A549 (cell line): ENCODE data around the gene TSKU. TPM values are rescaled to one million over a fixed set of nuclear protein-coding genes. Genes with fewer than 3 reads are reported as not detected.

Experiments used
- ATAC-seq, 2 experiments: fragments of 200-7000 bp in 1 of 2; fragments of >200 bp in 1 of 2; cut with Nextera tagmentation in 1 of 2; cut with Tn5 transposase in 1 of 2; 3 replicates each; pipeline versions ENCODE4 v1.8.0 to v1.9.1; 2018 to 2020; ENCODE audit warnings: mild to moderate bottlenecking in 1 of 2, moderate library complexity in 1 of 2
- CTCF ChIA-PET: fragments of 300-600 bp; sonication (Branson Sonifier 250); formaldehyde crosslinking; extraction: SDS; loops from one replicate; lab custom pipeline; 2021; ENCODE audit warnings: antibody characterized with exemption, inconsistent platforms; lab: Yijun Ruan, JAX
- POLR2A ChIA-PET: fragments of 350-600 bp; formaldehyde crosslinking; extraction: SDS; loops from one replicate; lab custom pipeline; 2021; ENCODE audit warnings: antibody characterized with exemption, inconsistent platforms; lab: Yijun Ruan, JAX
- DNase-seq, 2 experiments: peaks; one replicate each; pipeline versions ENCODE4 v3.0.0 to v3.0.0-alpha.2; 2011 to 2016; ENCODE audit warnings: low read depth in 1 of 2, low spot score in 1 of 2
- FAIRE-seq: peaks from 2 replicates; lab custom pipeline; 2011; peaks lifted over from hg19 to GRCh38; lab: Jason Lieb, UNC
- H3K27ac ChIP-seq, 2 experiments: fragments of >200 bp; sonication (Bioruptor Twin); formaldehyde crosslinking; 3 replicates each; pipeline ENCODE4 v1.5.1; 2016 to 2017
- H3K4me1 ChIP-seq: fragments of >200 bp; sonication (Bioruptor Twin); formaldehyde crosslinking; 3 replicates; pipeline ENCODE4 v1.6.1; 2016
- H3K4me2 ChIP-seq: fragments of >200 bp; sonication (Bioruptor Twin); formaldehyde crosslinking; 3 replicates; pipeline ENCODE4 v1.6.1; 2016
- H3K4me3 ChIP-seq: fragments of >200 bp; sonication (Bioruptor Twin); formaldehyde crosslinking; 3 replicates; pipeline ENCODE4 v1.5.1; 2016
- H3K9me3 ChIP-seq: fragments of >200 bp; sonication (Bioruptor Twin); formaldehyde crosslinking; 3 replicates; pipeline ENCODE4 v1.6.1; 2016
- CEBPB ChIP-seq, 2 experiments: fragments of >200 bp in 1 of 2; sonication (Bioruptor Twin) in 1 of 2; formaldehyde crosslinking in 1 of 2; IDR thresholded peaks; 2 replicates each; pipeline ENCODE4 v1.6.1; 2012 to 2016
- CHD2 ChIP-seq: fragments of 150-350 bp; IDR thresholded peaks from 2 replicates; pipeline ENCODE4 v1.6.1; 2014; ENCODE audit warnings: low read length; ENCODE audit not compliant: partially characterized antibody
- EHF ChIP-seq: fragments of 250-450 bp; sonication (Bioruptor Pico); IDR thresholded peaks from 2 replicates; pipeline ENCODE4 v1.5.0; 2020; ENCODE audit warnings: mild to moderate bottlenecking
- EHMT2 ChIP-seq: fragments of 200-600 bp; sonication (generic); IDR thresholded peaks from 2 replicates; pipeline ENCODE4 v1.6.1; 2016; ENCODE audit warnings: antibody characterized with exemption, low read depth, mild to moderate bottlenecking, moderate library complexity
- FOSL2 ChIP-seq, 2 experiments: fragments of 450-650 bp in 1 of 2; fragments of >200 bp in 1 of 2; sonication (Bioruptor Twin) in 1 of 2; formaldehyde crosslinking; IDR thresholded peaks; 2 replicates each; pipeline versions ENCODE4 v1.5.0 to v1.6.1; 2016 to 2020; ENCODE audit warnings: mild to moderate bottlenecking in 1 of 2, moderate library complexity in 1 of 2
- FOXS1 ChIP-seq: fragments of 250-450 bp; sonication (Bioruptor Pico); IDR thresholded peaks from 2 replicates; pipeline ENCODE4 v1.5.0; 2020; ENCODE audit warnings: mild to moderate bottlenecking, moderate library complexity
- HOXA7 ChIP-seq: fragments of 250-450 bp; sonication (Bioruptor Pico); IDR thresholded peaks from 2 replicates; pipeline ENCODE4 v1.5.0; 2020; ENCODE audit warnings: mild to moderate bottlenecking, moderate library complexity
- HOXB13 ChIP-seq: fragments of 250-450 bp; sonication (Bioruptor Pico); IDR thresholded peaks from 2 replicates; pipeline ENCODE4 v1.5.0; 2020; ENCODE audit warnings: low read depth, mild to moderate bottlenecking, moderate library complexity
- KDM1A ChIP-seq: fragments of 200-600 bp; sonication (generic); IDR thresholded peaks from 2 replicates; pipeline ENCODE4 v1.6.1; 2016; ENCODE audit warnings: low read depth, mild to moderate bottlenecking
- POLR2A ChIP-seq: IDR thresholded peaks from 2 replicates; pipeline ENCODE4 v1.6.1; 2012; ENCODE audit warnings: mild to moderate bottlenecking, low read length
- RAD21 ChIP-seq, 2 experiments: fragments of >200 bp in 1 of 2; sonication (Bioruptor Twin) in 1 of 2; formaldehyde crosslinking in 1 of 2; IDR thresholded peaks in 1 of 2; conservative IDR thresholded peaks in 1 of 2; 2 replicates in 1 of 2; 3 replicates in 1 of 2; pipeline ENCODE4 v1.6.1; 2012 to 2018; ENCODE audit warnings: inconsistent platforms in 1 of 2
- RARB ChIP-seq: fragments of 250-450 bp; sonication (Bioruptor Pico); IDR thresholded peaks from 2 replicates; pipeline ENCODE4 v1.8.0; 2021; ENCODE audit warnings: mild to moderate bottlenecking, moderate library complexity
- RFX5 ChIP-seq: fragments of 450-650 bp; IDR thresholded peaks from 2 replicates; pipeline ENCODE4 v1.7.1; 2014; ENCODE audit warnings: antibody characterized with exemption, mild to moderate bottlenecking, moderate library complexity
- TFCP2L1 ChIP-seq: fragments of 250-450 bp; sonication (Bioruptor Pico); IDR thresholded peaks from 2 replicates; pipeline ENCODE4 v1.5.0; 2021; ENCODE audit warnings: mild to moderate bottlenecking
- ZC3H11A ChIP-seq: fragments of 450-650 bp; IDR thresholded peaks from 2 replicates; pipeline ENCODE4 v1.6.1; 2014; ENCODE audit warnings: antibody characterized with exemption, mild to moderate bottlenecking
- ZFP36 ChIP-seq: fragments of 450-650 bp; IDR thresholded peaks from 2 replicates; pipeline ENCODE4 v1.6.1; 2014; ENCODE audit warnings: borderline replicate concordance; ENCODE audit not compliant: partially characterized antibody
- ZNF302 ChIP-seq: fragments of 250-450 bp; sonication (Bioruptor Pico); IDR thresholded peaks from 2 replicates; pipeline ENCODE4 v1.9.0; 2021; ENCODE audit warnings: inconsistent platforms, mild to moderate bottlenecking, moderate library complexity
- WGBS: methylation state at CpG from one replicate; pipeline ENCODE4 v1.1.6; 2017; ENCODE audit errors: missing lambda C conversion rate; 5-methylcytosine and 5-hydroxymethylcytosine counted together
- polyA plus RNA-seq, 4 experiments: library from polyadenylated mRNA; depleted of rRNA in 3 of 4; stranded (reverse); fragments of >200 nt; fragmentation: RNase III in 1 of 4; extraction: RNeasy Plus Mini Kit Qiagen cat#74134 plus additional on column Dnase treatment in 1 of 4; gene quantifications; 2 replicates in 3 of 4; 3 replicates in 1 of 4; pipeline ENCODE4 v1.2.3, GENCODE V29; 2011 to 2017
- TF ChIP-seq, protein P1 (sequence below): IDR thresholded peaks from 2 replicates; pipeline ENCODE4 v1.6.1; 2012; ENCODE audit warnings: low read depth, borderline replicate concordance
- TF ChIP-seq, protein P2 (sequence below): IDR thresholded peaks from 2 replicates; pipeline ENCODE4 v1.6.1; 2012
- TF ChIP-seq, protein P3 (sequence below): fragments of 450-650 bp; IDR thresholded peaks from 2 replicates; pipeline ENCODE4 v1.6.1; 2014; ENCODE audit warnings: antibody characterized with exemption

Gene TSKU
- polyA plus RNA-seq, 2 of the 4 experiments (the other 2 are of a cell fraction): 164 to 171 TPM

DNA sequence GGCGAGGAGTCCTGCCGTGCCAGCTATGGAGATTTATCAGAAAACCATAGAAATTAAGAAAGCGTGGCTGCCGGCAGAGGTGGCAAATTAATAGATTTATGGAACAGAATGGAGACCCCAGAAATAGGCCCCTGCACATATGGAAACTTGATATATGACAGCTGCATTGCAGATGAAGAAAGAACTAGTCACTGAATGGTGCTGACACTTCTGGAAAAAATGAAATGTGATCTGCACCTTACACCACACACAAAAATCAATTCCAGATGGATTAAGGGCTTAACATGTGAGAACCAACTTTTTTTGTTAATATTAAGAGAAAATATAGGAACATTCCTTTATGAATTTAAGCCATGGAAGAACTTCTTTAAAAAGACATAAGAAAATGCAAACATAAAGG, 40.3 kb upstream of the TSKU start:
- FAIRE-seq: no peak
- TF ChIP-seq FOSL2 (IDR thresholded peaks at IDR 0.05) (no peak), FOSL2 (CRISPR knock-in tag; IDR thresholded peaks at IDR 0.05) (no peak), CHD2 (no peak)
- TF ChIP-seq, protein P1, sequence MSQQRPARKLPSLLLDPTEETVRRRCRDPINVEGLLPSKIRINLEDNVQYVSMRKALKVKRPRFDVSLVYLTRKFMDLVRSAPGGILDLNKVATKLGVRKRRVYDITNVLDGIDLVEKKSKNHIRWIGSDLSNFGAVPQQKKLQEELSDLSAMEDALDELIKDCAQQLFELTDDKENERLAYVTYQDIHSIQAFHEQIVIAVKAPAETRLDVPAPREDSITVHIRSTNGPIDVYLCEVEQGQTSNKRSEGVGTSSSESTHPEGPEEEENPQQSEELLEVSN: no peak
- ATAC-seq: no peak
- CTCF ChIA-PET: interaction anchor here (0.7 to 2.6 kb wide), 7 partner anchors 10 to 293 kb away, joined by 3 to 25 read pairs (median 3); no protein-coding TSS in a partner anchor
- WGBS: 95% methylated on average over 4 of the region's 4 CpGs
- Histone ChIP-seq H3K27ac (no peak overlapping the region), H3K4me2 (no peak overlapping the region), H3K4me3 (no peak overlapping the region), H3K9me3 (no peaks in the 10 kb centered on the region), H3K4me1 (peaks cover 18% of the 10 kb centered on the region)
- no peak for DNase-seq
- POLR2A ChIA-PET: no interaction called here

DNA sequence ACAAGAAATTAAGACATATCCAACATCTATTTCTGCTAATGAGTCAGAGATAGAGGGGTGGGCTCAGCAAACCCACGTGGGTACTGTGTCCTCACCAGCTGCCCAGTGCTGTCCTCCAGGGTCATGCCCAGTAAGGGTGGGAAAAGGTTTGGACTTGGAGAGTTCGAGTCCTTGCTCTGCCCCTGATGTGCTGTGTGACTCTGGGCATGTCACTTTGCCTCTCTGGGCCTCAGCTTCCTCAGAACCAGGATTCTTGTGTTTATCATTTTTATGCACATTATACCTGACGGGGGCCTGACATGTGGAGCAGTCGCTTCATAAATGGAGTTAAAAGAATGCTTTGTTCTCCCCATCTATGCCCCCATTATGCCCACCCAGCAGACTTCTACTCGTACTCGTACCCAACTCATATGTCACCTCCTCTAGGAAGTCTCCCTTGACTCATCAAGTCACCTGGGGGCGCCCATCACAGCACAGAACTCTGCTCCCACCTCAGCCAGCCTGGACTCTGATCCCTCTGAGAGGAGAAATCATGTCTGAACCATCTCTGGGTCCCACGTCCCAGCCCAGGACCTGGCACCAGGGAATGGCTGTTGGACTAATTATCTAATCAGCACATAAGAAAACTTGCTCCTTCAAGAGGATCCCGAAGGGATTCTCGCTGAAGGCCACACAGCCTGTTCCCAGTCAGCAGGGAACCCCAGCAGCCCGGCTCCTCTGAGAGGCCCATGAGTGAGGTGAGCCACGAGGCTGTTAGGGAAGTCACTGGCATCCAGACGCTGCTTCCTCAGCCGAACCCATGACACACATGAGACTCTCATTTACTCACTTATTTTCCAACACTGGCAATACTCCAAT, 38.7 kb upstream of the TSKU start:
- no peak for FAIRE-seq
- CTCF ChIA-PET: interaction anchor here (0.8 to 5.0 kb wide), 7 partner anchors 10 to 63 kb away, joined by 3 to 54 read pairs (median 3); no protein-coding TSS in a partner anchor

DNA sequence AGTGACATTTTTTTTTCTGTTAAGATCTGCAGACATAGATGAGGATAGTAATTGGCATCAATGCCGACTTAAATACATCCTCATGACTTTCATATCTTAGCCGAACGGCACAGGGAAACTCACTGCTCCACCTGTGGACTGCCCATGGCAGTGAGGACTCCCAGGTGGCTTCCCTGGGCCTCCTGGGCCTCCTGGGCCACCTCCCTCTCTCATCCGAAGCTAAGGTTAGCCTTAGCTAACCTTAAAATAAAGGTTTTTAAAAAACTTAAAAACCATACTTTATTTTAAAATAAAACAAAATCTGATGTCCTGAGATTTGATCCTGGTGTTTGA, 38.1 kb upstream of the TSKU start:
- H3K4me2 ChIP-seq: peak overlapping the region; percentile 37; the same call in 2 of the 3 replicates
- ChIA-PET CTCF (interaction anchor here (0.8 to 5.0 kb wide), 4 partner anchors 11 to 55 kb away, joined by 3 to 54 read pairs (median 4); no protein-coding TSS in a partner anchor), POLR2A (no interaction called here)
- H3K9me3 ChIP-seq: no peaks in the 10 kb centered on the region
- H3K4me3 ChIP-seq: no peak overlapping the region
- FAIRE-seq (no peak), ATAC-seq (peak; percentile 48 to 57; a peak in 3 of 6 replicates), DNase-seq (no peak)
- WGBS: 73% methylated on average over 4 of the region's 4 CpGs
- peaks cover 29% of the 10 kb centered on the region for H3K4me1 ChIP-seq
- peak overlapping the region; percentile 43 to 73 for H3K27ac ChIP-seq
- TF ChIP-seq, protein P2, sequence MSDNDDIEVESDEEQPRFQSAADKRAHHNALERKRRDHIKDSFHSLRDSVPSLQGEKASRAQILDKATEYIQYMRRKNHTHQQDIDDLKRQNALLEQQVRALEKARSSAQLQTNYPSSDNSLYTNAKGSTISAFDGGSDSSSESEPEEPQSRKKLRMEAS: no peak
- no peak for TF ChIP-seq ZC3H11A
- no peak for TF ChIP-seq TFCP2L1 (CRISPR knock-in tag)
- TF ChIP-seq, protein P3, sequence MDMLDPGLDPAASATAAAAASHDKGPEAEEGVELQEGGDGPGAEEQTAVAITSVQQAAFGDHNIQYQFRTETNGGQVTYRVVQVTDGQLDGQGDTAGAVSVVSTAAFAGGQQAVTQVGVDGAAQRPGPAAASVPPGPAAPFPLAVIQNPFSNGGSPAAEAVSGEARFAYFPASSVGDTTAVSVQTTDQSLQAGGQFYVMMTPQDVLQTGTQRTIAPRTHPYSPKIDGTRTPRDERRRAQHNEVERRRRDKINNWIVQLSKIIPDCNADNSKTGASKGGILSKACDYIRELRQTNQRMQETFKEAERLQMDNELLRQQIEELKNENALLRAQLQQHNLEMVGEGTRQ: no peak
- TF ChIP-seq FOXS1 (CRISPR knock-in tag): no peak
- TF ChIP-seq RFX5: no peak
- TF ChIP-seq EHF (CRISPR knock-in tag): no peak
- no peak for TF ChIP-seq RARB (CRISPR knock-in tag)
- no peak for TF ChIP-seq HOXA7 (CRISPR knock-in tag)
- TF ChIP-seq RAD21 (conservative IDR thresholded peaks at IDR 0.05 in 1 of 2, IDR thresholded peaks at IDR 0.05 in 1 of 2): no peak
- TF ChIP-seq HOXB13 (CRISPR knock-in tag): no peak
- no peak for TF ChIP-seq CEBPB (IDR thresholded peaks at IDR 0.05)

More for the DNA sequence above, 38.7 kb upstream of the TSKU start:
- Histone ChIP-seq H3K4me1 (peaks cover 26% of the 10 kb centered on the region), H3K9me3 (no peaks in the 10 kb centered on the region), H3K4me3 (no peak overlapping the region), H3K27ac (peak overlapping the region; percentile 43 to 73), H3K4me2 (peak overlapping the region; percentile 37; the same call in 2 of the 3 replicates)
- POLR2A ChIA-PET: no interaction called here
- WGBS: 70% methylated on average over 14 of the region's 14 CpGs
- no peak for TF ChIP-seq TFCP2L1 (CRISPR knock-in tag)
- no peak for TF ChIP-seq CHD2
- no peak for TF ChIP-seq ZNF302 (CRISPR knock-in tag)
- no peak for TF ChIP-seq EHMT2
- peak; percentile 56; the same call in 1 of the 2 replicates for TF ChIP-seq KDM1A
- TF ChIP-seq, protein P3: no peak
- TF ChIP-seq ZFP36: peak; percentile 67
- TF ChIP-seq POLR2A: no peak
- TF ChIP-seq EHF (CRISPR knock-in tag): no peak
- DNase-seq (no peak), ATAC-seq (peak; percentile 61 to 73; a peak in 3 of 6 replicates)
